Right lobe of liver (tissue), 4 donors: ENCODE results near the gene CCDC152.

Source experiments
- CTCF ChIP-seq, 4 donors: fragments of 200-600 bp in 3 of 4; fragments of 450-650 bp in 1 of 4; IDR thresholded peaks; one replicate each; pipeline versions ENCODE4 v1.5.1 to v1.8.0; 2016 to 2022; ENCODE audit warnings: antibody characterized with exemption in 4 of 4, mild to moderate bottlenecking in 2 of 4
- POLR2A ChIP-seq: fragments of 450-650 bp; IDR thresholded peaks from one replicate; pipeline ENCODE4 v1.6.1; 2017; ENCODE audit warnings: antibody characterized with exemption, mild to moderate bottlenecking
- donor health status: DM: no; HTN: no; CAD: no.
- donor health status: DM: no; HTN: no; CAD: no.
- donor health status: DM: no; HTN: yes; CAD: no.

GRCh38 chr5:42768106-42768504 lies 11.5 kb downstream of the CCDC152 start:
- no peak for TF ChIP-seq POLR2A
- TF ChIP-seq CTCF (IDR thresholded peaks at IDR 0.05) = no peak
